Hematopoietic multipotent progenitor cell (in vitro differentiated cells): Measurements from ENCODE around the gene MUTYH. TPM values are rescaled to one million over a fixed set of nuclear protein-coding genes. Genes with fewer than 3 reads are reported as not detected.

Experiments used
- DNase-seq, 3 donors: peaks; one replicate each; pipeline ENCODE4 v3.0.0-alpha.2; 2011 to 2015; ENCODE audit warnings: low read depth in 2 of 3, low spot score in 2 of 3
- total RNA-seq: library from RNA; depleted of rRNA; stranded (reverse); fragments of >200 nt; gene quantifications from one replicate; pipeline ENCODE4 v1.2.3, GENCODE V29; 2012

The MUTYH gene
- total RNA-seq, 1 donor = 66.0 TPM

GRCh38 chr1:45282351-45282750 is 57.9 kb downstream of the MUTYH start:
- peak in 1 of 3 donors; percentile 60 for DNase-seq

Other genes starting within 250 kb of the MUTYH start
- 2.7 TPM for gene ZSWIM5, start 133.8 kb downstream of the MUTYH start, total RNA-seq
- 22.9 TPM for gene HPDL, start 13.5 kb downstream of the MUTYH start, total RNA-seq
- gene TOE1, start 270 bp downstream of the MUTYH start, total RNA-seq = 35.8 TPM
- 7.8 TPM for gene TESK2, start 150.7 kb upstream of the MUTYH start, total RNA-seq
- 1.1 TPM for gene CCDC163, start 159.6 kb upstream of the MUTYH start, total RNA-seq
- gene MMACHC, start 159.9 kb upstream of the MUTYH start, total RNA-seq = 7.0 TPM
- 120 TPM for gene PRDX1, start 181.4 kb upstream of the MUTYH start, total RNA-seq
- 175 TPM for gene AKR1A1, start 210.4 kb upstream of the MUTYH start, total RNA-seq
- 94.0 TPM for gene NASP, start 243.6 kb upstream of the MUTYH start, total RNA-seq